Measurements from ENCODE around the gene NR2F2. TPM values are rescaled to one million over a fixed set of nuclear protein-coding genes. Genes with fewer than 3 reads are reported as not detected.
"Not testable (repeated sequence)": the region's sequence is repeated elsewhere in the genome, so short reads cannot be mapped to it uniquely, and the experiment has no call there.

Gene NR2F2
- total RNA-seq, 1 experiment from 2014 or later, result 53.7 TPM

- H3K9me3 ChIP-seq (ENCODE audit: control insufficient read depth, insufficient read depth, low read depth, low read length), result no peaks in the 10 kb centered on the region
- H3K36me3 ChIP-seq (ENCODE audit: control insufficient read depth, insufficient read depth, low read length), result no peaks in the 10 kb centered on the region
- H3K27me3 ChIP-seq (ENCODE audit: control insufficient read depth, insufficient read depth, low read length), result no peaks in the 10 kb centered on the region
- H3K4me1 ChIP-seq (ENCODE audit: control insufficient read depth, insufficient read depth, low read length), result no peaks in the 10 kb centered on the region
- TF ChIP-seq TCF7L2 (IDR thresholded peaks at IDR 0.05; ENCODE audit: low read depth, low read length) (no peak), REST (IDR thresholded peaks at IDR 0.05; ENCODE audit: insufficient read depth in 1 of 2, low read depth in 2 of 2, low read length in 1 of 2) (no peak), SIN3A (IDR thresholded peaks at IDR 0.05; ENCODE audit: borderline replicate concordance, insufficient read depth, low read depth, low read length) (no peak), CTCF (IDR thresholded peaks at IDR 0.05) (no peak), POLR2AphosphoS5 (IDR thresholded peaks at IDR 0.05; ENCODE audit: low read depth, low read length) (no peak)
- H3K27ac ChIP-seq (ENCODE audit: low read length), result no peak overlapping the region
- CTCF ChIA-PET, result interaction anchor here (0.6 kb wide), 1 partner anchor 18 kb away, joined by 3 read pairs; no protein-coding TSS in a partner anchor
- BruUV-seq (replicated peaks), result no TSS peak
- DNase-seq (ENCODE audit: low read depth, low spot score) (no peak), ATAC-seq (no peak)
- H3K4me3 ChIP-seq (ENCODE audit: low read depth in 2 of 2, low read length in 2 of 2), result no peak overlapping the region
- POLR2A ChIA-PET, result no interaction called here
- intact Hi-C loops (cut with micrococcal nuclease; ENCODE audit: unreplicated experiment) (no loop called here), in situ Hi-C loops (cut with HindIII; ENCODE audit: low pct_unique_long_range_greater_than_20kb, low sequenced_read_pairs) (no loop called here)
Observed at GRCh38 chr15:96372554-96372953, 42.1 kb downstream of the NR2F2 start.

GRCh38 chr15:96374499-96374898 is 44.0 kb downstream of the NR2F2 start:
- TF ChIP-seq REST (IDR thresholded peaks at IDR 0.05; ENCODE audit: insufficient read depth in 1 of 2, low read depth in 2 of 2, low read length in 1 of 2) (no peak), TCF7L2 (IDR thresholded peaks at IDR 0.05; ENCODE audit: low read depth, low read length) (no peak), POLR2AphosphoS5 (IDR thresholded peaks at IDR 0.05; ENCODE audit: low read depth, low read length) (no peak), CTCF (IDR thresholded peaks at IDR 0.05) (no peak), SIN3A (IDR thresholded peaks at IDR 0.05; ENCODE audit: borderline replicate concordance, insufficient read depth, low read depth, low read length) (no peak)
- POLR2A ChIA-PET, result no interaction called here
- Histone ChIP-seq H3K4me3 (ENCODE audit: low read depth in 2 of 2, low read length in 2 of 2) (no peak overlapping the region), H3K4me1 (ENCODE audit: control insufficient read depth, insufficient read depth, low read length) (no peaks in the 10 kb centered on the region), H3K27ac (ENCODE audit: low read length) (no peak overlapping the region), H3K36me3 (ENCODE audit: control insufficient read depth, insufficient read depth, low read length) (no peaks in the 10 kb centered on the region), H3K27me3 (ENCODE audit: control insufficient read depth, insufficient read depth, low read length) (no peaks in the 10 kb centered on the region), H3K9me3 (ENCODE audit: control insufficient read depth, insufficient read depth, low read depth, low read length) (no peaks in the 10 kb centered on the region)
- DNase-seq (ENCODE audit: low read depth, low spot score) (no peak), ATAC-seq (no peak)
- intact Hi-C loops (cut with micrococcal nuclease; ENCODE audit: unreplicated experiment) (no loop called here), in situ Hi-C loops (cut with HindIII; ENCODE audit: low pct_unique_long_range_greater_than_20kb, low sequenced_read_pairs) (no loop called here)
- no TSS peak for BruUV-seq (replicated peaks)
- CTCF ChIA-PET, result no interaction called here

- CTCF ChIA-PET; BruUV-seq (replicated peaks); POLR2A ChIA-PET; H3K4me1 ChIP-seq (ENCODE audit: control insufficient read depth, insufficient read depth, low read length); intact Hi-C loops (cut with micrococcal nuclease; ENCODE audit: unreplicated experiment); ATAC-seq; H3K27ac ChIP-seq (ENCODE audit: low read length); H3K27me3 ChIP-seq (ENCODE audit: control insufficient read depth, insufficient read depth, low read length); DNase-seq (ENCODE audit: low read depth, low spot score); H3K36me3 ChIP-seq (ENCODE audit: control insufficient read depth, insufficient read depth, low read length); H3K4me3 ChIP-seq (ENCODE audit: low read depth in 2 of 2, low read length in 2 of 2); H3K9me3 ChIP-seq (ENCODE audit: control insufficient read depth, insufficient read depth, low read depth, low read length); in situ Hi-C loops (cut with HindIII; ENCODE audit: low pct_unique_long_range_greater_than_20kb, low sequenced_read_pairs): not testable (repeated sequence)
Observed at GRCh38 chr15:96379592-96379991, 49.1 kb downstream of the NR2F2 start.

Measured in Panc1 (cell line).